SK-N-SH (cell line): ENCODE measurements around the gene CTSA. TPM values are rescaled to one million over a fixed set of nuclear protein-coding genes. Genes with fewer than 3 reads are reported as not detected.

ENCODE experiments used
- CTCF ChIA-PET: fragments of 300-600, 350-600 bp; formaldehyde crosslinking; extraction: SDS; loops from one replicate; lab custom pipeline; 2021; lab: Yijun Ruan, JAX
- POLR2A ChIA-PET: fragments of 350-600 bp; sonication (Branson Sonifier 250); formaldehyde crosslinking; extraction: SDS; loops from one replicate; lab custom pipeline; 2020; ENCODE audit warnings: antibody characterized with exemption, inconsistent platforms; lab: Yijun Ruan, JAX
- DNase-seq: peaks from one replicate; pipeline ENCODE4 v3.0.0; 2012
- H2AFZ ChIP-seq: fragments of 200-600 bp; sonication (generic); 2 replicates; pipeline ENCODE4 v1.8.1; 2016; ENCODE audit warnings: antibody characterized with exemption, mild to moderate bottlenecking, low read depth
- H3F3A ChIP-seq: fragments of 200-600 bp; sonication (generic); replicated peaks from 2 replicates; pipeline ENCODE3; 2016; ENCODE audit warnings: antibody characterized with exemption, mild to moderate bottlenecking; ENCODE audit not compliant: insufficient read depth
- H3K27ac ChIP-seq, 2 experiments: fragments of 200-500 bp in 1 of 2; fragments of 200-600 bp in 1 of 2; sonication (Bioruptor generic) in 1 of 2; sonication (generic), shearing (Covaris generic) in 1 of 2; 2 replicates each; pipeline versions ENCODE4 v1.5.1 to v1.6.1; 2014 to 2016; ENCODE audit warnings: low read depth in 2 of 2, inconsistent platforms in 1 of 2, low read length in 1 of 2, mild to moderate bottlenecking in 1 of 2, mixed read lengths in 1 of 2
- H3K27me3 ChIP-seq: fragments of 200-600 bp; sonication (generic), shearing (Covaris generic); 2 replicates; pipeline ENCODE4 v1.6.1; 2016; ENCODE audit warnings: mixed run types; ENCODE audit not compliant: insufficient read depth
- H3K36me3 ChIP-seq, 2 experiments: fragments of 200-500 bp in 1 of 2; fragments of 200-600 bp in 1 of 2; sonication (Bioruptor generic) in 1 of 2; sonication (generic) in 1 of 2; replicated peaks in 1 of 2; 2 replicates each; pipeline versions ENCODE3 to v1.5.1; 2014 to 2016; ENCODE audit warnings: low read length in 1 of 2, mild to moderate bottlenecking in 1 of 2; ENCODE audit not compliant: insufficient read depth in 2 of 2, control insufficient read depth in 1 of 2
- H3K4me1 ChIP-seq, 2 experiments: fragments of 200-500 bp in 1 of 2; fragments of 200-600 bp in 1 of 2; sonication (Bioruptor generic) in 1 of 2; sonication (generic), shearing (Covaris generic) in 1 of 2; 2 replicates each; pipeline versions ENCODE4 v1.5.1 to v1.6.1; 2014 to 2016; ENCODE audit warnings: low read depth in 1 of 2, low read length in 1 of 2, mixed run types in 1 of 2; ENCODE audit not compliant: insufficient read depth in 2 of 2, control insufficient read depth in 1 of 2
- H3K4me2 ChIP-seq: fragments of 200-600 bp; sonication (generic), shearing (Covaris generic); 2 replicates; pipeline ENCODE4 v1.6.1; 2017; ENCODE audit warnings: mixed run types
- H3K4me3 ChIP-seq, 2 experiments: fragments of 200-500 bp in 1 of 2; fragments of 200-600 bp in 1 of 2; sonication (Bioruptor generic) in 1 of 2; sonication (generic), shearing (Covaris generic) in 1 of 2; 2 replicates each; pipeline versions ENCODE4 v1.5.1 to v1.8.1; 2014 to 2016; ENCODE audit warnings: low read depth in 2 of 2, inconsistent platforms in 1 of 2, low read length in 1 of 2, mild to moderate bottlenecking in 1 of 2, mixed read lengths in 1 of 2, moderate library complexity in 1 of 2
- H3K79me2 ChIP-seq: fragments of 200-600 bp; sonication (generic); 2 replicates; pipeline ENCODE4 v1.8.1; 2017; ENCODE audit warnings: mild to moderate bottlenecking; ENCODE audit not compliant: insufficient read depth
- H3K9ac ChIP-seq: fragments of 200-600 bp; sonication (generic); 2 replicates; pipeline ENCODE4 v1.6.1; 2017; ENCODE audit warnings: mixed run types
- H3K9me2 ChIP-seq: fragments of 200-600 bp; sonication (generic); 2 replicates; pipeline ENCODE4 v1.6.1; 2017; ENCODE audit warnings: mixed run types
- H3K9me3 ChIP-seq: fragments of 200-600 bp; sonication (generic); 2 replicates; pipeline ENCODE4 v1.6.1; 2017; ENCODE audit warnings: mixed run types, mild to moderate bottlenecking, moderate library complexity
- H4K20me1 ChIP-seq: fragments of 200-600 bp; sonication (generic); 2 replicates; pipeline ENCODE4 v1.6.1; 2017; ENCODE audit warnings: mild to moderate bottlenecking, mixed run types; ENCODE audit not compliant: insufficient read depth
- ELF1 ChIP-seq: IDR thresholded peaks from 2 replicates; pipeline ENCODE4 v1.4.0; 2012
- EZH2phosphoT487 ChIP-seq: fragments of 200-600 bp; sonication (generic); IDR thresholded peaks from 2 replicates; pipeline ENCODE4 v1.6.1; 2017; ENCODE audit warnings: low read depth, mixed run types, mild to moderate bottlenecking, antibody characterized with exemption, moderate library complexity, borderline replicate concordance
- GABPA ChIP-seq: IDR thresholded peaks from 2 replicates; pipeline ENCODE4 v1.4.0; 2012; ENCODE audit warnings: low read depth, mild to moderate bottlenecking
- JUND ChIP-seq: IDR thresholded peaks from 2 replicates; pipeline ENCODE4 v1.4.0; 2012
- NFIC ChIP-seq: IDR thresholded peaks from 2 replicates; pipeline ENCODE4 v1.4.0; 2012; ENCODE audit warnings: borderline replicate concordance
- NRF1 ChIP-seq: IDR thresholded peaks from 2 replicates; pipeline ENCODE4 v1.6.1; 2012; ENCODE audit warnings: low read depth, mild to moderate bottlenecking, low read length
- RFX5 ChIP-seq: IDR thresholded peaks from 2 replicates; pipeline ENCODE4 v1.6.1; 2012; ENCODE audit warnings: mild to moderate bottlenecking, improper control_type of control experiment, low read length
- RXRA ChIP-seq: IDR thresholded peaks from 2 replicates; pipeline ENCODE4 v1.4.0; 2012; ENCODE audit warnings: low read depth, mild to moderate bottlenecking, borderline replicate concordance
- SMC3 ChIP-seq: IDR thresholded peaks from 2 replicates; pipeline ENCODE4 v1.6.1; 2012; ENCODE audit warnings: low read depth, low read length, improper control_type of control experiment
- TCF12 ChIP-seq: IDR thresholded peaks from 2 replicates; pipeline ENCODE4 v1.4.0; 2012
- WGBS: methylation state at CpG from one replicate; pipeline ENCODE4 v1.1.6; 2017; ENCODE audit warnings: low lambda C conversion rate; 5-methylcytosine and 5-hydroxymethylcytosine counted together
- polyA plus RNA-seq, 3 experiments: library from polyadenylated mRNA; depleted of rRNA; stranded (reverse); fragments of >200 nt; gene quantifications; 2 replicates each; pipeline ENCODE4 v1.2.3, GENCODE V29; 2012
- TF ChIP-seq, protein P1 (sequence below): fragments of 200-600 bp; sonication (generic); IDR thresholded peaks from 2 replicates; pipeline ENCODE4 v1.6.1; 2017; ENCODE audit warnings: antibody characterized with exemption, mild to moderate bottlenecking, moderate library complexity
- TF ChIP-seq, protein P2 (sequence below): fragments of 150-350 bp; IDR thresholded peaks from 2 replicates; pipeline ENCODE4 v1.6.1; 2016; ENCODE audit warnings: mild to moderate bottlenecking, low read depth, low read length
- TF ChIP-seq, protein P3 (sequence below): IDR thresholded peaks from 2 replicates; pipeline ENCODE4 v1.6.1; 2012; ENCODE audit warnings: mild to moderate bottlenecking, low read depth, low read length, moderate library complexity
- TF ChIP-seq, protein P4 (sequence below): IDR thresholded peaks from 2 replicates; pipeline ENCODE4 v1.4.0; 2012; ENCODE audit warnings: low read depth

Gene CTSA
- polyA plus RNA-seq, 1 of the 3 experiments (the other 2 are of a cell fraction): 338 TPM

DNA sequence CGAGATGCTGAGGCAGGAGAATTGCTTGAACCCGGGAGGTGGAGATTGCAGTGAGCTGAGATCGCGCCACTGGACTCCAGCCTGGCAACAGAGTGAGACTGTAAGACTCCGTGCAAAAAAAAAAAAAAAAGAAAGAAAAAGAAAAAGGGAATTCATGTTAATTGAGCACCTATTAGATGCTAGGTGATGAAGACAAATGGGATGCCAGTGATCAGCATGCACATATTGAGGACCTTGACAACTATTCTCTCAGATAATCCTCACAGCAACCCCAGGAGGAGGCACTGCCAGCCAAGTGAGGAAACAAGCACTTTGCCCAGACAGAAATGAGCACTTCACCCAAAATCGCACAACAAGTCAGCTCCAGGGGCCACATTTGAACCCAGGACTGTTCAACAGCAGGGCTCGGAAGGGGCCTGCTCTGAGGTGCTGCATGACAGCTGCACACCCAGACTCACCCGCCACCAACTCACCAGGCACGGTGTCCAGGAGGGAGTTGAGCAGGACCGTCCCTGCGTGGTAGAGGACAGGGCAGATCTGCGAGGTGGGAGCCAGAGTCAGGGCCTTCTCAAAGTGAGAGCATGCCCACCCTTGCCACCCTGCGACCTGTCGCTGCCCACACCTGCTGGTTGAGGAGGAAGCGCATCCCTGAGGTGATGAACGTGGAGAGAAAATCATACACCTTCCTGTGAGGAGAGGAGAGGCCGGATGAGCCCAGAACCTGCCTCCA, 16.2 kb downstream of the CTSA start:
- no peaks in the 10 kb centered on the region for H3K9me3 ChIP-seq
- CTCF ChIA-PET: interaction anchor here (0.9 to 2.0 kb wide), 2 partner anchors 15 to 17 kb away, joined by 3 to 8 read pairs; no protein-coding TSS in a partner anchor
- H3K9me2 ChIP-seq: no peaks in the 10 kb centered on the region
- H3F3A ChIP-seq: peaks cover 12% of the 10 kb centered on the region
- no peak overlapping the region for H3K4me2 ChIP-seq
- 96% methylated on average over 14 of the region's 17 CpGs for WGBS
- H3K4me1 ChIP-seq: peaks cover 2 to 5% of the 10 kb centered on the region in 2 experiments; a peak in 1 of 4 replicates
- no peak overlapping the region for H3K27ac ChIP-seq
- H3K9ac ChIP-seq: no peak overlapping the region
- no peaks in the 10 kb centered on the region; the same call in 1 of the 2 replicates for H4K20me1 ChIP-seq
- no peak overlapping the region for H2AFZ ChIP-seq
- no peak for DNase-seq
- no peak overlapping the region for H3K4me3 ChIP-seq
- H3K79me2 ChIP-seq: peaks cover 10% of the 10 kb centered on the region
- TF ChIP-seq TCF12: no peak
- no peak for TF ChIP-seq RXRA
- TF ChIP-seq, protein P1, sequence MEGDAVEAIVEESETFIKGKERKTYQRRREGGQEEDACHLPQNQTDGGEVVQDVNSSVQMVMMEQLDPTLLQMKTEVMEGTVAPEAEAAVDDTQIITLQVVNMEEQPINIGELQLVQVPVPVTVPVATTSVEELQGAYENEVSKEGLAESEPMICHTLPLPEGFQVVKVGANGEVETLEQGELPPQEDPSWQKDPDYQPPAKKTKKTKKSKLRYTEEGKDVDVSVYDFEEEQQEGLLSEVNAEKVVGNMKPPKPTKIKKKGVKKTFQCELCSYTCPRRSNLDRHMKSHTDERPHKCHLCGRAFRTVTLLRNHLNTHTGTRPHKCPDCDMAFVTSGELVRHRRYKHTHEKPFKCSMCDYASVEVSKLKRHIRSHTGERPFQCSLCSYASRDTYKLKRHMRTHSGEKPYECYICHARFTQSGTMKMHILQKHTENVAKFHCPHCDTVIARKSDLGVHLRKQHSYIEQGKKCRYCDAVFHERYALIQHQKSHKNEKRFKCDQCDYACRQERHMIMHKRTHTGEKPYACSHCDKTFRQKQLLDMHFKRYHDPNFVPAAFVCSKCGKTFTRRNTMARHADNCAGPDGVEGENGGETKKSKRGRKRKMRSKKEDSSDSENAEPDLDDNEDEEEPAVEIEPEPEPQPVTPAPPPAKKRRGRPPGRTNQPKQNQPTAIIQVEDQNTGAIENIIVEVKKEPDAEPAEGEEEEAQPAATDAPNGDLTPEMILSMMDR: no peak
- no peak for TF ChIP-seq NFIC
- no peak for TF ChIP-seq GABPA
- TF ChIP-seq, protein P2, sequence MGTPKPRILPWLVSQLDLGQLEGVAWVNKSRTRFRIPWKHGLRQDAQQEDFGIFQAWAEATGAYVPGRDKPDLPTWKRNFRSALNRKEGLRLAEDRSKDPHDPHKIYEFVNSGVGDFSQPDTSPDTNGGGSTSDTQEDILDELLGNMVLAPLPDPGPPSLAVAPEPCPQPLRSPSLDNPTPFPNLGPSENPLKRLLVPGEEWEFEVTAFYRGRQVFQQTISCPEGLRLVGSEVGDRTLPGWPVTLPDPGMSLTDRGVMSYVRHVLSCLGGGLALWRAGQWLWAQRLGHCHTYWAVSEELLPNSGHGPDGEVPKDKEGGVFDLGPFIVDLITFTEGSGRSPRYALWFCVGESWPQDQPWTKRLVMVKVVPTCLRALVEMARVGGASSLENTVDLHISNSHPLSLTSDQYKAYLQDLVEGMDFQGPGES: no peak
- TF ChIP-seq RFX5: no peak
- TF ChIP-seq, protein P3, sequence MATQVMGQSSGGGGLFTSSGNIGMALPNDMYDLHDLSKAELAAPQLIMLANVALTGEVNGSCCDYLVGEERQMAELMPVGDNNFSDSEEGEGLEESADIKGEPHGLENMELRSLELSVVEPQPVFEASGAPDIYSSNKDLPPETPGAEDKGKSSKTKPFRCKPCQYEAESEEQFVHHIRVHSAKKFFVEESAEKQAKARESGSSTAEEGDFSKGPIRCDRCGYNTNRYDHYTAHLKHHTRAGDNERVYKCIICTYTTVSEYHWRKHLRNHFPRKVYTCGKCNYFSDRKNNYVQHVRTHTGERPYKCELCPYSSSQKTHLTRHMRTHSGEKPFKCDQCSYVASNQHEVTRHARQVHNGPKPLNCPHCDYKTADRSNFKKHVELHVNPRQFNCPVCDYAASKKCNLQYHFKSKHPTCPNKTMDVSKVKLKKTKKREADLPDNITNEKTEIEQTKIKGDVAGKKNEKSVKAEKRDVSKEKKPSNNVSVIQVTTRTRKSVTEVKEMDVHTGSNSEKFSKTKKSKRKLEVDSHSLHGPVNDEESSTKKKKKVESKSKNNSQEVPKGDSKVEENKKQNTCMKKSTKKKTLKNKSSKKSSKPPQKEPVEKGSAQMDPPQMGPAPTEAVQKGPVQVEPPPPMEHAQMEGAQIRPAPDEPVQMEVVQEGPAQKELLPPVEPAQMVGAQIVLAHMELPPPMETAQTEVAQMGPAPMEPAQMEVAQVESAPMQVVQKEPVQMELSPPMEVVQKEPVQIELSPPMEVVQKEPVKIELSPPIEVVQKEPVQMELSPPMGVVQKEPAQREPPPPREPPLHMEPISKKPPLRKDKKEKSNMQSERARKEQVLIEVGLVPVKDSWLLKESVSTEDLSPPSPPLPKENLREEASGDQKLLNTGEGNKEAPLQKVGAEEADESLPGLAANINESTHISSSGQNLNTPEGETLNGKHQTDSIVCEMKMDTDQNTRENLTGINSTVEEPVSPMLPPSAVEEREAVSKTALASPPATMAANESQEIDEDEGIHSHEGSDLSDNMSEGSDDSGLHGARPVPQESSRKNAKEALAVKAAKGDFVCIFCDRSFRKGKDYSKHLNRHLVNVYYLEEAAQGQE: no peak
- TF ChIP-seq, protein P4, sequence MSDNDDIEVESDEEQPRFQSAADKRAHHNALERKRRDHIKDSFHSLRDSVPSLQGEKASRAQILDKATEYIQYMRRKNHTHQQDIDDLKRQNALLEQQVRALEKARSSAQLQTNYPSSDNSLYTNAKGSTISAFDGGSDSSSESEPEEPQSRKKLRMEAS: no peak
- TF ChIP-seq JUND: no peak
- TF ChIP-seq EZH2phosphoT487: no peak
- no peak for TF ChIP-seq NRF1
- TF ChIP-seq SMC3: no peak
- no peak for TF ChIP-seq ELF1
- TF ChIP-seq, all 33 proteins: peak for 0
- Histone ChIP-seq H3K27me3 (no peaks in the 10 kb centered on the region), H3K36me3 (peaks cover 30% of the 10 kb centered on the region in 2 experiments)
- POLR2A ChIA-PET: interaction anchor here (1.1 to 1.3 kb wide), 2 partner anchors 8 to 12 kb away, joined by 3 to 4 read pairs; no protein-coding TSS in a partner anchor
